Esophagus squamous epithelium (tissue), 5 donors: Measurements from ENCODE around the gene LAMTOR1. TPM values are rescaled to one million over a fixed set of nuclear protein-coding genes. Genes with fewer than 3 reads are reported as not detected.

Experiments
- DNase-seq: peaks from one replicate; lab custom pipeline; 2025; lab: John Stamatoyannopoulos, UW
- H3K27ac ChIP-seq, 4 donors: fragments of 200-600 bp; sonication (generic); one replicate each; pipeline ENCODE4 v1.5.1; 2016 to 2019; ENCODE audit warnings: mild to moderate bottlenecking in 1 of 4
- H3K27me3 ChIP-seq, 4 donors: fragments of 200-600 bp; sonication (generic); 1 replicate in 3 of 4; 2 replicates in 1 of 4; pipeline versions ENCODE4 v1.5.1 to v1.6.0; 2017 to 2021; ENCODE audit warnings: antibody characterized with exemption in 1 of 4
- H3K36me3 ChIP-seq, 3 donors: fragments of 200-600 bp; sonication (generic); one replicate each; pipeline ENCODE4 v1.5.1; 2016 to 2019
- H3K4me1 ChIP-seq, 3 donors: fragments of 200-600 bp; sonication (generic); one replicate each; pipeline ENCODE4 v1.5.1; 2017 to 2019
- H3K4me3 ChIP-seq, 4 donors: fragments of 200-600 bp; sonication (generic); 1 replicate in 3 of 4; 2 replicates in 1 of 4; pipeline ENCODE4 v1.5.1; 2016 to 2019; ENCODE audit warnings: mild to moderate bottlenecking in 2 of 4, moderate library complexity in 1 of 4
- H3K9me3 ChIP-seq, 3 donors: fragments of 200-600 bp; sonication (generic); one replicate each; pipeline ENCODE4 v1.5.1; 2016 to 2019
- POLR2A ChIP-seq, 4 donors: fragments of 450-650 bp; IDR thresholded peaks; one replicate each; pipeline ENCODE4 v1.6.1; 2017; ENCODE audit warnings: antibody characterized with exemption in 4 of 4, mild to moderate bottlenecking in 4 of 4, moderate library complexity in 3 of 4
- WGBS, 2 donors: methylation state at CpG; one replicate each; pipeline ENCODE4 v1.1.5; 2018; 5-methylcytosine and 5-hydroxymethylcytosine counted together
- intact Hi-C: fragments of 100-400 bp; cut with DNase I; formaldehyde crosslinking; loops from one replicate; pipeline ENCODE4 v1.15.0; 2022
- total RNA-seq, 4 donors: library from RNA; depleted of rRNA; stranded (reverse); fragments of >200 nt; gene quantifications; one replicate each; pipeline ENCODE4 v1.1.0, GENCODE V29; 2016
- TF ChIP-seq, protein P1 (sequence below), 6 experiments: fragments of 450-650 bp in 4 of 6; fragments of 200-600 bp in 2 of 6; sonication (generic) in 2 of 6; IDR thresholded peaks; one replicate each; pipeline ENCODE4 v1.5.1; 2016 to 2019; ENCODE audit warnings: antibody characterized with exemption in 6 of 6, mild to moderate bottlenecking in 4 of 6, moderate library complexity in 4 of 6
- donor health status: DM: yes; HTN: yes; CAD: no.

LAMTOR1 gene
- total RNA-seq, 4 donors from 2014 or later: 80.1 to 99.1 (median 97.7) TPM

DNA sequence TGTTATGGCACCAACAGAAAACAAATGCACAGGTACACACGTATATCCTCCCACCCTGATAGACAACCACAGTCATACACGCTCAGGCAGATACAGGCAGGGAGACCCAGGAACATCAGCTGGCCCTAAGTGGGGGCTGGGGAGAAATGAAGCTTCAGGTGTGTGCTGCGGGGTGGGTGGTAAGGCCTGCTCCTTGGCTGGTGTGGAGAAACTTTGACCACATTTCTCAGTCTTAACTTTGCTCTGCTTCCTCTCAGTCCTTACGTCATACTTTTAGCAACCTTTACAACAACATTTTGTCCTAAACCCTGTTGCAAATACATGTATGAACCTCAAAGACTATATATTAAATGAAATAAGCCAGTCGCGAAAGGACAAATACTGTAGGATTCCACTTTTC lies 16.1 kb upstream of the LAMTOR1 start:
- intact Hi-C loops: no loop called here
- WGBS, 2 donors: 67 to 86% methylated on average over 6 of the region's 6 CpGs

DNA sequence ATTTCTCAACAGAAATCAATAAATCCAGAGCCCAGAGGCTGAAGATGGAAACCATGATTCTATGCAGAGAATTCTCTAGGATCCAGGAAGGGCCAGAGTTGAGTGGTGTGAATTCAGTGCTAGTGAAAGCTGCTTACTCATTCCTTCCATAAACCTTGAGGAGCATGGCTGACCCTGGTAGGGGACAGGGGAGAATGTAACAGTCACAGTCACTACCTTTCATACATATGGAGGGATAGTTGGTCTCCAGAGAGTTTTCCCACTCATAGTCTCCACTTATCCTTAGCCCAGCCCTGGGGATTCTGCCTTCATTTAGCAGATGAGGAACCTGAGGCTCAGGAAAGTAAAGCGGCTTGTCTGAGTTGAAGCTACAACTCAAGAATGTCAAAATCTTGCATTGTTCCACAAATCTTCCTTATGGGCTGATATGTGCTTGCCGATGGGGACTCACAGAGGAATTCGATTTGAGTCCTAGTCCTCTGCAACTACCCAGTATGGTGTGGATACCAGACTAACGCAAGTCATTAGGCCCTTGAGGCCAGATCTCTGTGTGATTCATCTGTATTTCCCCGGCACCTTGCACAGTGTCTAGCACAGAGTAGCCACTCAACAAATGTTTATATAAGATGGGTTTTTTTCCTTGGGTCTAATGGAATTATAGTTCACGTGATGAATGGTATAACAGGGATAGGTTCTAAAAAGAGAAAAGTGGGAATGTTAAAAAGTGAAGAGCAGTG lies 13.1 kb upstream of the LAMTOR1 start:
- no peak overlapping the region for H3K27ac ChIP-seq
- H3K9me3 ChIP-seq: no peaks in the 10 kb centered on the region
- DNase-seq: no peak
- 90 to 92% methylated on average over 6 of the region's 6 CpGs for WGBS, 2 donors
- H3K27me3 ChIP-seq: peaks cover 0 to 3% (median 0%) of the 10 kb centered on the region in 4 donors
- H3K4me3 ChIP-seq: no peak overlapping the region
- no peak for TF ChIP-seq POLR2A (IDR thresholded peaks at IDR 0.05)
- TF ChIP-seq, protein P1, sequence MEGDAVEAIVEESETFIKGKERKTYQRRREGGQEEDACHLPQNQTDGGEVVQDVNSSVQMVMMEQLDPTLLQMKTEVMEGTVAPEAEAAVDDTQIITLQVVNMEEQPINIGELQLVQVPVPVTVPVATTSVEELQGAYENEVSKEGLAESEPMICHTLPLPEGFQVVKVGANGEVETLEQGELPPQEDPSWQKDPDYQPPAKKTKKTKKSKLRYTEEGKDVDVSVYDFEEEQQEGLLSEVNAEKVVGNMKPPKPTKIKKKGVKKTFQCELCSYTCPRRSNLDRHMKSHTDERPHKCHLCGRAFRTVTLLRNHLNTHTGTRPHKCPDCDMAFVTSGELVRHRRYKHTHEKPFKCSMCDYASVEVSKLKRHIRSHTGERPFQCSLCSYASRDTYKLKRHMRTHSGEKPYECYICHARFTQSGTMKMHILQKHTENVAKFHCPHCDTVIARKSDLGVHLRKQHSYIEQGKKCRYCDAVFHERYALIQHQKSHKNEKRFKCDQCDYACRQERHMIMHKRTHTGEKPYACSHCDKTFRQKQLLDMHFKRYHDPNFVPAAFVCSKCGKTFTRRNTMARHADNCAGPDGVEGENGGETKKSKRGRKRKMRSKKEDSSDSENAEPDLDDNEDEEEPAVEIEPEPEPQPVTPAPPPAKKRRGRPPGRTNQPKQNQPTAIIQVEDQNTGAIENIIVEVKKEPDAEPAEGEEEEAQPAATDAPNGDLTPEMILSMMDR (IDR thresholded peaks at IDR 0.05): no peak
- intact Hi-C loops: no loop called here
- H3K4me1 ChIP-seq: peaks cover 0 to 17% (median 8%) of the 10 kb centered on the region in 3 donors
- H3K36me3 ChIP-seq: no peaks in the 10 kb centered on the region

More for the DNA sequence above, 16.1 kb upstream of the LAMTOR1 start:
- TF ChIP-seq, protein P1 (IDR thresholded peaks at IDR 0.05): no peak
- no peak for TF ChIP-seq POLR2A (IDR thresholded peaks at IDR 0.05)
- Histone ChIP-seq H3K4me3 (no peak overlapping the region), H3K27me3 (peaks cover 0 to 3% (median 0%) of the 10 kb centered on the region in 4 donors), H3K4me1 (peaks cover 0 to 8% (median 3%) of the 10 kb centered on the region in 3 donors), H3K36me3 (no peaks in the 10 kb centered on the region), H3K9me3 (no peaks in the 10 kb centered on the region), H3K27ac (no peak overlapping the region)
- DNase-seq: no peak

DNA sequence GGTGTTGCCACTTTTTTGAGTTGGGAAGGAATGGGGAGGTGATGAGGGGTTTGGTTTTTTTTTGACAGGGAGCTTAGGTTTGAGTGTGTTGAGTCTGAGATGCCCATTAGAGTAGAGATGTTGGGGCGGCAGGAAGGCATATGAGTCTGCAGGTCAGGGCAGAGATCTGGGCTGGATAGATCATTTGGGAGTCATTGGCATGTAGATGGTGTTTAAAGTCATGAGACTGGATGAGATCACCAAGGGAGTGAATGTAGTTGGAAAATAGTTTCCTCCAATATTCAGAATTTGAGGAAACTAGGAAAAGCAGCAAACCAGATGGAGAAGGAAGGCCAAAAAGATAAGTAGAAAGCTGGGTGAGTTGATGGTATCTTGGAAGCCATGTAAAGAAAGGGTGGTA lies 11.5 kb upstream of the LAMTOR1 start:
- TF ChIP-seq, protein P1 (IDR thresholded peaks at IDR 0.05): no peak
- no peak for TF ChIP-seq POLR2A (IDR thresholded peaks at IDR 0.05)
- H3K9me3 ChIP-seq: no peaks in the 10 kb centered on the region
- H3K27me3 ChIP-seq: peaks cover 0 to 3% (median 0%) of the 10 kb centered on the region in 4 donors
- WGBS, 2 donors: 54 to 73% methylated on average over 1 of the region's 1 CpG
- intact Hi-C loops: no loop called here
- H3K4me1 ChIP-seq: peaks cover 0 to 21% (median 8%) of the 10 kb centered on the region in 3 donors
- H3K36me3 ChIP-seq: peaks cover 0 to 10% (median 0%) of the 10 kb centered on the region in 3 donors
- no peak overlapping the region for H3K4me3 ChIP-seq
- no peak for DNase-seq
- H3K27ac ChIP-seq: no peak overlapping the region

DNA sequence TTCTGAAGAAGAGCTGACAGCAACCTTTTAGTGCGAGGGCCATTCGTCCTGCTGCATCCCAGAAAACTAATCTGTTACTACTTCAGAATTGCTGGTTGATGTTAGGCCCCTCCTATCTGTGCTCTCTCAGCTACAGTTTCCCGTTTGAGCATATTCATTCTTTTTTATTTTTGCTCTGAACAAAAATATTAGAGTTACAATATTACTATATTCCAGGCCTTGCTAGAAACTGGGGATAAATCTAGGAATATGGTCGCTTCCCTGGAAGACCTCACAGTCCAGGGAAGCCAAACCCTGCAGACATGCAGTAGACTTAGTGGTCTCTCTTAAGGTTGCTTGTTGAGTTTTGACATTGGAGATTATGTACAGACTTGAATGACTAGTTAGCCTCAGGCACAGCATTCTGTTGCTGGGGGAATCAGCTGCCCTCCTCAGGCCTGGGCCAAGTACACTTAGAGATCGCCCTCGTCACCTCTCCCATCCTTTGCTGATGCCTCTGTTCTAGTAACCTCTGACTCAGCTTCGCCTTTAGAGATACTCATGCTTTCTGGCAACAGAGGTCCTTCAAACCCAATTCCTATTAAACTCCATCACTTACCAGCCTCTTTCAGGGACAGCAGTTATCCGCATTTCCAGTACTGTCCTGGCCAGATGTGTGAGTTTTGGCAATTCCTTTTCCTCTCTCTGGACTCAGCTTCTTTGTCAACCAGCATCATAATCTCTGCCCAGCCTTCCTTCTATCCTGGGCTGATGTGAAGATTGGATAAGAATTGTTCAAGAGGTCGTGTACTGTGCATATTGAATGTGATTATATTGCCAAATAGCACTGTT lies 10.1 kb upstream of the LAMTOR1 start:
- intact Hi-C loops: no loop called here
- H3K27ac ChIP-seq: peak overlapping the region; percentile 89 to 99 (median 98)
- H3K4me3 ChIP-seq: peak overlapping the region; percentile 47 to 79 (median 72)
- H3K9me3 ChIP-seq: no peaks in the 10 kb centered on the region
- DNase-seq: no peak
- H3K27me3 ChIP-seq: no peaks in the 10 kb centered on the region
- peaks cover 0 to 21% (median 8%) of the 10 kb centered on the region in 3 donors for H3K4me1 ChIP-seq
- TF ChIP-seq, protein P1 (IDR thresholded peaks at IDR 0.05): no peak
- no peak for TF ChIP-seq POLR2A (IDR thresholded peaks at IDR 0.05)
- peaks cover 0 to 24% (median 0%) of the 10 kb centered on the region in 3 donors for H3K36me3 ChIP-seq
- WGBS, 2 donors: 51 to 53% methylated on average over 9 of the region's 9 CpGs
